ENCODE results near the gene OTULIN.

GRCh38 chr5:14718778-14719177 is 54.3 kb downstream of the OTULIN start:
- no peak for TF ChIP-seq CTCF (IDR thresholded peaks at IDR 0.05)
- TF ChIP-seq POLR2A (IDR thresholded peaks at IDR 0.05): no peak
